GM12892 (cell line): ENCODE measurements around the gene ARL3.

ENCODE experiments used
- DNase-seq: peaks from one replicate; pipeline ENCODE4 v3.0.0; 2011; ENCODE audit not compliant: insufficient read length
- FAIRE-seq: peaks from 2 replicates; lab custom pipeline; 2011; peaks lifted over from hg19 to GRCh38; lab: Jason Lieb, UNC
- POLR2A ChIP-seq: IDR thresholded peaks from 2 replicates; pipeline ENCODE4 v1.6.1; 2011; ENCODE audit warnings: low read depth, low read length, control low read depth
- POLR2AphosphoS5 ChIP-seq: IDR thresholded peaks from 2 replicates; pipeline ENCODE4 v1.6.1; 2011; ENCODE audit warnings: low read depth, low read length, control low read depth
- TAF1 ChIP-seq: IDR thresholded peaks from 2 replicates; pipeline ENCODE4 v1.6.1; 2011; ENCODE audit warnings: low read depth, mild to moderate bottlenecking, control low read depth, low read length, borderline replicate concordance

ARL3 gene

GRCh38 chr10:102633287-102633686, 80.9 kb downstream of the ARL3 start:
- TF ChIP-seq POLR2A (no peak), TAF1 (no peak), POLR2AphosphoS5 (no peak)
- no peak for DNase-seq
- no peak for FAIRE-seq

DNA sequence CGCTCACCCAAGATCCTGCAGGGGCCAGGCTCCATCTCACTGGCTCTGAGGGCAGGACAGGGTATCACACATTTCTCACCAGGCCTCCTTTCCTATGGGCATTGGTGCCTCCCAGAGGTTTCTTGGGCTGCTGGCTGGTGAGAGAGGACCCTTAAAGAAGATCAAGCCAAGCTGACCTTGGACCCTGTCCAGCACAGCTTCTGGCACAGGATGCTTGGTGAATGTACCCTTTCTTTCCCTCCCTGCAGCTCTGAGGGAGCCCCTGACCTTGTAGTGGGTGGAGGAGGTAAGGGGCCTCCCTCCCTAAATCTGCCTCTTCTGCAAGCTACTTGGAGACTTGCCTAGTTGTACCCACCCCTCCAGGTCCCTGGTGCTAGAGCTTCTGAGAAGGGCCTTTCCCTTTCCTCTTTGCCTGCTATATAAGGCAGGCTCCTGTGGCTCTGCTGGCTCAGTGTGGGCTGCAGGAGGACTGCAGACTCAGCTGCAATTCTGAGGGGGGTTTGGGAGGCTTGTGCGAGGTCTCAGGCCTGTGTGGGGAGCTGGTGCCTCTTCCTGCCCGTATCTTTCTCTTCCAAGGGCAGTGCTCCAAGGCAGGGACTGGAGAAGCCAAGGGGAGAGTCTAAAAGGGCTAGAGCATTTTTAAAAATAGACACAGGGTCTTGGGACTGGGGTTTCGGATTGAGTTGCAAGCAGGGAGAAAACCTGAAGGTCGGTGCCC, 81.6 kb downstream of the ARL3 start:
- TF ChIP-seq POLR2AphosphoS5, result no peak
- DNase-seq, result no peak
- no peak for FAIRE-seq

- TF ChIP-seq TAF1 (no peak), POLR2A (no peak), POLR2AphosphoS5 (no peak)
- DNase-seq (no peak), FAIRE-seq (no peak)
Observed at GRCh38 chr10:102631525-102632393, 82.4 kb downstream of the ARL3 start.

DNA sequence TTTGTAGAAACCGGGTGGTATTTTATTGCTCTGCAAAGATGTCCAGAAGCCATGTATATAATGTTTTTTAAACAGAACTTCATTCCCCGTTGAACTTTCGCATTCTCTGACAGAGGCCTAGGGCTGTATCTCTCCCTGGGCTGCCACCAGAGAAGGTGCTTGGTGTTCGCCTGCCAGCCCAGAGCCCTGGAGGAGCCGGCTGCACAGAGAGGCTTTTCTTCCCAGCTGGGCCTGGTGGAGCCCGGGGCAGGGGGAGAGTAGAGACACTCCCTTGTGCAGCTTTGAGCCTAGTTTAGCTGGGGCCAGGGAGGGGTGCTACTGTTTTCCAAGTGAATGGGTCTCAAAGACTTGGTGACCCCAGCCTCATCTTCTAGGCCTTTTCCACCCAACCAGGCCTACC, 83.5 kb downstream of the ARL3 start:
- DNase-seq (no peak), FAIRE-seq (no peak)

GRCh38 chr10:102629661-102630614, 84.3 kb downstream of the ARL3 start:
- FAIRE-seq (no peak), DNase-seq (no peak)
- TF ChIP-seq TAF1 (no peak), POLR2A (no peak), POLR2AphosphoS5 (no peak)

More for the DNA sequence above, 83.5 kb downstream of the ARL3 start:
- TF ChIP-seq POLR2A (no peak), TAF1 (no peak), POLR2AphosphoS5 (no peak)

GRCh38 chr10:102628451-102628911, 85.7 kb downstream of the ARL3 start:
- no peak for DNase-seq
- no peak for TF ChIP-seq POLR2AphosphoS5
- TF ChIP-seq TAF1, result no peak
- no peak for TF ChIP-seq POLR2A
- no peak for FAIRE-seq

DNA sequence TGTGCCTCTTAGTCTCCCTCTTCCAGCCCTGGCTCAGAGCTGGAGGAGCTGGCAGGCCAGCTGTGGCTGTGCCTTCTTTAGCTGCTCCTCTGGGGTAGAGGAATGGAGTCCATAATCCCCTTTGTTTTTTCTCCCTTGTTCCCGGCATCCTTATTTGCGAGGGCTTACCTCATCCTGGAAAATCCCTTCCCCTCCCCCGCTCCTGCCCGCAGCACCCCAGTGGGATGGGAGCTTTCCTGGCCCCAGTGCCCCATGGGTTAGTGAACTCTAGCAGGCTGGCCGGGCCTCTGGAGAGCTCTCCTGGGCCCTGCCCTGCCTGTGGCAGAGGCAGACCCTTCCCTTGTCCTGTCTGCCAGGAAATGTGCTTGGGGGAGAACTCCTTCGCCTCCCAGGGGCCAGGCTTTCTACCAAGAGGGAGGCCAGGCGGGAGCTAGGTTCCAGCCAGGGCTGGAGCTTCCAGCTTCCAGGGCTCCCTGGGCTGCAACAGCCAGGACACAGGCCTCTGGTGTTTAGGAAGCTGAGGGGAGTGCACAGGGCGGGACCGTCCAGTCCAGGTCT, 86.4 kb downstream of the ARL3 start:
- FAIRE-seq, result no peak
- DNase-seq, result no peak
- no peak for TF ChIP-seq POLR2AphosphoS5
- TF ChIP-seq POLR2A, result no peak

DNA sequence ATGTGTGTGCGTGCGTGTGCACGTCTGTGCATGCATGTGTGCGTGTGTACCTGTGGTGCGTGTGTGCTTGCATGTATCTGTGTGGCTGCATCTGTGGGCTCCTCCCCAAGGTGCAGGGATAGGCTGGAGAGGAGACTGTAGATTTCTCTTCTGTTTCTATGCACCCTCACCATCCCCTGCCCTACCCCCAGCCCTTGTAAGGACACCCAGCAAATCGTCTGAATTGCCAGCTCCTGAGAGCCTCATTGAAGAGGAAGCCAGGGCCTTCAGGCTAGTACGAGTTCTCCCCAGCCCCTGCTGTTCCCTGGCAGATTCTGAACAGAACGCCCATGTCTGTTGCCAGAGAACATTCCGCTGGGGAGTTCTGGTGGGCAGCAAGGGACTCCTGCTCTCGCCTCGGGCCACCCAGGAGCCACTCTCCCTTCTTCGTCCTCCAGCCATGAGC, 86.9 kb downstream of the ARL3 start:
- TF ChIP-seq TAF1 (no peak), POLR2AphosphoS5 (no peak), POLR2A (no peak)
- no peak for DNase-seq
- FAIRE-seq, result no peak

DNA sequence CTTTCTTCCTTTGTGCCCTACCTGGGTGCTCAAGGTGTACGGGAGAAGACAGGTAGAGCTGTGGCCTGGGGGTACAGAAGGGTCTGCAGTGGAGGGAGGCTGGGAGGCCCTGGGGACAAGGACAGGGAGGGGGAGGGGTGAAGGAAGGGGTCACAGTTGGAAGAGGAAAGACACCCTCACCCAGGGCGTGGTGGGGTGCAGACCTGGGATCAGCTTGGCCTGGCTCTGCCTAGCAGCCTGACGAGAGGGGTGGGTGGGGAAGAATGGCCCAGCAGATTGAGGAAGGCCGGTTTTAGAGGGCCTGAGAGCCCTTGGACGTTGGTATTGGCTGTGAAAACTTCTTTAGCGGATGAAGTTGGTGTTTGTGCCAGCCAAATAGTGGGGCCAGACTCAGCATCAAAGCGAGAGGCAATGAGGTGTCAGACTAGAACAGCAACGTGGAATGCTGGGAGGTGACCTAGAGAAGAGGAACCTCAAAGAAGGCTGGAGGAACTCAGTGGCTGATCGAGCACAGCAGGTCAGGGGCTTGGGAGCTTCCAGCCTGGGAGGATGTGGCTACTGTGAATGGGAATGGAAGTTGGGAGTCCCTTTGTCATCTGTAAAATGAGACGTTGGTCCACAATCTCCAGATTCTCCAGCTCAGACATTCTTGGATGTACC, 88.0 kb downstream of the ARL3 start:
- TF ChIP-seq POLR2AphosphoS5, result no peak
- no peak for TF ChIP-seq POLR2A
- TF ChIP-seq TAF1, result no peak
- no peak for DNase-seq
- no peak for FAIRE-seq
